DMS 273 (cell line): ENCODE measurements around the gene DLX5.

Experiments used
- DNase-seq: peaks from one replicate; lab custom pipeline; 2025; ENCODE audit not compliant: unreplicated experiment; lab: John Stamatoyannopoulos, UW

Gene DLX5

GRCh38 chr7:97018791-97019531 is 5.7 kb downstream of the DLX5 start:
- no peak for DNase-seq

DNA sequence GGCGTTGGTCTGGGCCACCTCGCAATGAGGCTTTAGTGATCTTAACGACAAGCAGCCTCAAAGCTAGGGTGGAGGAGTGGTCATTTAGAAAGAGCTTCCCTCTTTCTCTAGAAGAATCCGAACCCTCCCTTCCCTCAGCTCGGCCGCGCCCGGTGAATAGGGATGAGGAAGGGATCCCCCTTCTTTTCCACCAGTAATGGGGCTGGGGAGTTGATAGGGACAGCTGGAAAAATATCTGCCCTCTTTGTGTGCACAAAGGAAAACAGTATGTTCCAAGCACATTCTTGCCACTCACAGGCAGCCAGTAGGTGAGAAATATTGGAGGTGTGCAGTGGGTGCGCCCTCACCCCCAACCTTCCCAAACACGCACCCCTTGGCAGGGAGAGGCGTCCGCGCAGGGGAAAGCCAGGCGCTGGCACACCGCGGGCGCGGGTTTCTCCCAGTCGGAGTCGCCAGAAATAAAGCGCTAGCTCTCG is 6.5 kb downstream of the DLX5 start:
- DNase-seq = no peak

DNA sequence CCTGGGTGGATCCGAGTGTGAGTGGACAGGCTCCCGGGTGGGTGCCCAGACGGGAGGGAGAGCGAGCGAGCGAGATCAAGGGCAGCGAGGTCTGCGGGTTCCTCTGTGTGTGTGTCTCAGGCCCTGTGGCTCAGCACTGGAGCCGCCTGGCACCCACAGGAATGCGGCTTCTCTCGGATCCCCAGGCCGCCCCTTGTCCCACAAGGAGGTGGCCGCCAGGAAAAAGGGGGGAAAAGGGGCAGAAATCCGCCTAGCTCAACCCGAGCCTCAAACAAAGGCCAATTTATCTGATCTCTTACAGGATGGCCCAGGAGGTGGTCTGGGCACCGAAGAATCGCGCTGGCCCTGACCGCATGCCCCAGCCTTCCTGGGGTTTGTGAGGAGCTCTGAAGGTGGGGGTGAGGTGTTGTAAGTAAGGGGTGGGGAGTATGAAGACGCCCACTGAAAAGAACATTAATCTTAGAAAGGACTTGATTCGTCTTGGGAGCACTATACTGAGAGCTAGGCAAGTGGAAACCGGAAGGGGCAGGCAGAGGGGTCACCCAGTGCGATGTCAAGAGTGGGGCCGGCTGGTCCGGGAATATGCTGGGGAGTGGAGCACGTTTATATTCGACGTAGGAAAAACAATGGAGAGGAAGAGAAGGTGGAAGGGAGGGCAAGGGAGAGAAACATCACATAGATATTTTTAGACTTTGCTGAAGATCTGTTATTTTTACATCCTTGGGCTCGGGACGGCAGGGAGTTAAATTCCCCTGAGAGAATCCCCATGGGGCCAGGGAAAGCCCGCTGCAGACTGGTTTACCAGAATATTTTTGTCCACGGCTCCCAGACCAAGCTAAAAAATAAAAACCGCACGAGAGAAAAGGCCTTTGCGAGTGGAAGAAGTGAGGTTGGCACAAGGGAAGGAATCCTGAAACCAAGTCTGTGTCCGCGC is 7.2 kb downstream of the DLX5 start:
- DNase-seq = no peak

DNA sequence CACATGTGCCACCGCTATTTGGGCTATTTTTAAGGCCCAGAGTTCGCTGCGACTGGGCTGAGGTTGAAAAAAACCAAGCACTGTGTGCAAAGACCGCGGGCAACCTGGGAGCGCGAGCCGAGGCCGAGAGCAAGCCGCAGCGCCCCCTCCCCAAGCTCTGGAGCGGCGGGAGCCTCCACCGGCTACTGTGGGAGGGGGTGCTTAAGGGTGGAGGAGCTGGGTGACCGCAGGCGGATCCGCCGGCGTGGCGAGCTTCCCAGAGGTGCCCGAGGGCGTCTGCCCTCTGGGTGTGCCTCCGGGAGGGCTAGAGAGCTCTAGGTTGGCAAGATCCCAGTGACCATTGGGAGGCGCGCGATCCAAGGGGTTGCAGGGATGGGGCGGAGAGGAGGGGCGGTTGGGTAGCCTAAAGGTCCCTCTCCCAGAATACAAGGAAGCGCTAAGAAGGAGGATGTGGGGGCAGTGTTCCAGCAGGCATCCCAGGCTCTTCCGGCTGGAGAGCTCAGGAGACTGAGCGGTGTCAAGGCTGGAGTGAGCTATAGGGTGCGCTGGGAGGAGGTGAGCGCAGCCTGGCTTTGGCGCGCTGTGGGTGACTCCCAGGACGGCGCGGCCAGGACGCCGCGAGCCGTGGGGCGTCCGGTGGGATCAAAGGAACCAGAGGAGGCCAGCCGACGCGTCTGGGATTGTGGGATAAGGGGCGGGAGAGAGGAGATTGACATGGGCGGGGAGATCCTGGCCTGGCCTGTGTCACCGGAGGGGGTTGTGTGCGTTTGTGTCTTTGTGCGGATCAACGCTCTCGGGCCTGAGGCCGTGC is 8.0 kb downstream of the DLX5 start:
- DNase-seq = peak; percentile 84

- DNase-seq = peak; percentile 64
Observed at GRCh38 chr7:97015756-97016380, 8.8 kb downstream of the DLX5 start.

- no peak for DNase-seq
Observed at GRCh38 chr7:97015279-97015678, 9.4 kb downstream of the DLX5 start.

- DNase-seq = no peak
Observed at GRCh38 chr7:97014145-97014750, 10.4 kb downstream of the DLX5 start.

DNA sequence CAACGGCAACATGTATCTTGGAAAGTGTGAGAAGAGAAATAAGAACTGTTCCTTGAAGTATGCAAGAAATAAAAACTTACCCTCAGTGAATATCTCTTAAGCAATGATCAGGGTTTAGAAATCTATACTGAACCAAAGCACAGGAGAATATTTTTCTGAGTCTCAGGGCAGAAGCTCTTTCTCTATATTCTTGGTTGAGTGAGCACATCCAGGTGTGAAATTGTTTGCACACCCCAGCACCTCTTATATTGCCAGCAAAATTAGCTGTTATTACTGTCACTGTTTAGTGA is 10.8 kb downstream of the DLX5 start:
- no peak for DNase-seq

- no peak for DNase-seq
Observed at GRCh38 chr7:97013134-97013844, 11.3 kb downstream of the DLX5 start.

- DNase-seq = no peak
Observed at GRCh38 chr7:97012365-97013133, 12.1 kb downstream of the DLX5 start.

DNA sequence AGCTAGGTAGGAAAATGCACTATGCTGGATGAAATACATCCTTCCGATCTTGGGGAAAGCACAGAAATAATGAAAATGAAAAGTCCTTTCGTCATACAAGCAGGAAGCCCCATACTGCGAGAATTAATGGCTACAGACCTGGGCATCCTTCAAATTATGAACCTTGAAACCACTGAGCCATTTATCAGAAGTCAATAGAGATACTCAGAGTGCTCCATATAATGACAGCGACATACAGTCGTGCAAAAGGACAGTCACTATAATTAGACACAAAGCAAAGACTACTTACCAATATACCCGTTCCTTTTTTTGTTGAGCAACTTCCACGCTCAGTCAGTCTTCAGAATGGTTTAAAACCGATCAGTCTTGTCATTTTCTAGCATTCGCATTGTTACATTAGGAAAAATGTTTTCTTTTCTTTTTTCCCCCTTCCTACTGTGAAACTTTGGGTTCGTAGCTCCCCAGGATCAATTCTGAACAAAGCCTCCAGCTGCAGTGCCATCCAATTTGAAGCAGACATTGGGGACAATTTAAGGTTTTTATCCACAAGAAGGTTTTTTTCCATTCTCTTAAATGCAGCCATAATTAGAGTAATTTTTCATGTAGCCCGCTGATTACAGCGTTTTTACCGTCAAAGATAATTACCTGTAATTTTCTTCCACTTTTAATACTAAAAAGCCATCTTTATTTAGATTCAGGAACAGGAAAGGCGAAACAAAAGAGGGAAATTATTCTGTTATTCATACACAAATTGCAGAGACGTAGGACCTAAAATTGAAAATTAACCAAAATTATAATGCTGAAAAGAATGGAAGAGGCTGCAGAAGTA is 12.9 kb downstream of the DLX5 start:
- no peak for DNase-seq

GRCh38 chr7:97011104-97011503 is 13.5 kb downstream of the DLX5 start:
- DNase-seq = no peak

GRCh38 chr7:97009753-97010732 is 14.6 kb downstream of the DLX5 start:
- DNase-seq = no peak

DNA sequence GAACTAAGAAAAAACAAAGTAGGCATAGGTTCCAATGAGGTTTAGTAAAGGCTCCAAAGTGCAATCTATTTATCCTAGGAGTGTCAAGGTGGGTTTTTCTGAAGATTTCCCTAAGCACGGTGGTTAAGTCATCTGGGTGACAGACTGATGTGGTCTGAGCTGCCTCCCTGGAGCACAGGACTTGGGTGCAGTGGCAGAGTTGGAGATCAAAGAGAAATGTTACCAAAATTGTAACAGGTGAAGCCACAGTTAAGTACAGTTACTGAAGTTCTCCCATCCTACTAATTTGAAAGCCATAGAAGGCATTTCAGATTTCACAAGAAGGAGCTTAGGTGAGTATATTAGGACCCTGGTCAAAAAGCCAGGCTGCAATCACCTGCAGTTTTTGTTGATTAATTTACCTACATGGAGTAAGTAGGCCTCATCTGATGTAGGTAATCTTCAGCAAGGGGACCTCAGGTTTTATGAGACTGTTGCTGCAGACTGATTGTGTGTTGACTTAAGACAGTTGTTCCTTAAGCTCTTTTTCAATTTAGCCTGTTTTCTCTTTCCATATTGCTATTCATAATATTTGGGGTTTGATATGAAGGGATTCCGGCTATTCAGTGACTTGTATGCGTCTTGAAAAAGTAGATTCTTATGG is 16.2 kb downstream of the DLX5 start:
- no peak for DNase-seq

DNA sequence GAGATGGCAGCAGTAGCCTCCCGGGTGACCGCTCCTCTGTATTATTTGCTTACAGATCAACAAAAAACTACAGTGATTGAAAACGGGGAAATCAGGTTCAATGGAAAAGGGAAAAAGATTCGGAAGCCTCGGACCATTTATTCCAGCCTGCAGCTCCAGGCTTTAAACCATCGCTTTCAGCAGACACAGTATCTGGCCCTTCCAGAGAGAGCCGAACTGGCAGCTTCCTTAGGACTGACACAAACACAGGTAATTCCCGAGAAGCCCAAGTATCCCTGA is 17.1 kb downstream of the DLX5 start:
- DNase-seq = no peak

DNA sequence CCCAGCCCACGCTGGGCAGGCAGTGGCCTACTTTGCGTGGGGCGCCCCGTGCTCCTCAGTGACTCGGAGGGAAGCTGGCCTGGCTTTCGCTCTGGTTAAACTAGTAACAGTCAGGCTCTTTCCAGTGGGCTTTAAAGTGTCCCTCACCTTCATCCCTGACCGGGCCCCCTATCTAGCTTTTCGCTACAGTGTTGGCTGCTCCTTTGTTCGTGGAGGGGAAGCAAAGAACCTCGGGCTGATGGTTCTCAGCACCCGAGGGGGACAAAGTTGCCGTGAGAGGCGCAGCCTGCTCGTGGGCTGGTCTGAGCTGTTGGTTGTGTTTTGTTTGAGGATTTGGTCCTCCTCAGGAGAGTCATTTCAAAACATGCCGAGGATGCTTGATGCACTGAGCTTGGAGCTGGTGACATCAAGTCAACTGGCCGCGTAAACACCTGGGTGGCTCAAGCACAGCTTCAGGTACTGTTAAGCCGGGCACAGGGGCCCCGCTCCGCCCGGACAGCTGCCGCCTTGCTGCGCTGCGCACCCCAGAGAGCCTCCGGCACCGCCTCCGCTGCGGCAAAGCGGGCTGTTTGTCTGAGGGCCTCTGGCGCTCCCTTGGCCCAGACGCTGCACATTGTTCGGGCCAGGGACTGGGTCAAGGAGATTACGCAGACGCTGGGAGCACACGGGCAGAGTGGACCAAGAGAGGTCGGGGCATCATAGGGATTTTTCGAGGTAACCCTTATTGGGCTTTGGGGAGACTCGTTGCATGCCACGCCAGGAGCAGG is 17.6 kb downstream of the DLX5 start:
- DNase-seq = no peak
